NB4 (cell line): Measurements from ENCODE around the gene KLHL25.
A peak's percentile ranks its signal among the peaks of the same experiment; 100 is the strongest.

Experiments
- DNase-seq: peaks from one replicate; pipeline ENCODE4 v3.0.0; 2010; ENCODE audit warnings: low read depth
- H3K4me3 ChIP-seq: one replicate; pipeline ENCODE4 v1.5.1; 2011; ENCODE audit warnings: mild to moderate bottlenecking, low read depth, low read length, moderate library complexity
- CTCF ChIP-seq: IDR thresholded peaks from one replicate; pipeline ENCODE4 v1.5.1; 2012; ENCODE audit warnings: low read depth, low read length
- MAX ChIP-seq: IDR thresholded peaks from 2 replicates; pipeline ENCODE4 v1.6.1; 2011; ENCODE audit warnings: low read depth, low read length
- MYC ChIP-seq: IDR thresholded peaks from 2 replicates; pipeline ENCODE4 v1.6.1; 2011; ENCODE audit warnings: low read depth, low read length
- POLR2A ChIP-seq: IDR thresholded peaks from 2 replicates; pipeline ENCODE4 v1.6.1; 2011; ENCODE audit warnings: mild to moderate bottlenecking; ENCODE audit not compliant: insufficient read length; ENCODE audit errors: extremely low read depth

The KLHL25 gene

GRCh38 chr15:85779249-85779648, 15.5 kb downstream of the KLHL25 start:
- no peak for DNase-seq
- H3K4me3 ChIP-seq, result no peak overlapping the region
- TF ChIP-seq MYC (no peak), CTCF (no peak), MAX (no peak), POLR2A (no peak)

- DNase-seq, result peak; percentile 42
- no peak overlapping the region for H3K4me3 ChIP-seq
- TF ChIP-seq CTCF, result no peak
- no peak for TF ChIP-seq MYC
- TF ChIP-seq MAX, result no peak
- no peak for TF ChIP-seq POLR2A
Observed at GRCh38 chr15:85778107-85778776, 16.5 kb downstream of the KLHL25 start.

GRCh38 chr15:85777250-85778106, 17.2 kb downstream of the KLHL25 start:
- H3K4me3 ChIP-seq, result no peak overlapping the region
- no peak for DNase-seq
- TF ChIP-seq CTCF (no peak), MAX (no peak), POLR2A (no peak), MYC (no peak)

DNA sequence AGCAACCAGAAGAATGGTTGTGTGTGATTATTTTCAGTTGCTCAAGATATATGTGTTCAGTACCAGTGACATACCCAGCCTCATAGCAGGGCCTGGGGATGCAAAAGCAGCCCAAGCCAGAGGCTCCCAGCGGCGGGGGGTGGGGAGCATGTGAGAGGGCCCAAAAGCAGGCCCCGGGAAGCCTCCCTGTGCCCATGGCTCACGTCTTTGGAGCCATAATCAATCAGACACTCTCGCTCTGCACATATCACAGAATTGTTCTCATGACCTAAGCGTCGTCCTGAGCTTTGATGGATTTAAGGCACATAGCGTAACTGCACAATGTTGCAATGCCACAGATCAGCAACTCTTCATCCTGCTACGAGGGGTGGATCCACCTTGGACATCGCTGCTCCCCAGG, 20.8 kb downstream of the KLHL25 start:
- H3K4me3 ChIP-seq, result no peak overlapping the region
- TF ChIP-seq MYC, result no peak

DNA sequence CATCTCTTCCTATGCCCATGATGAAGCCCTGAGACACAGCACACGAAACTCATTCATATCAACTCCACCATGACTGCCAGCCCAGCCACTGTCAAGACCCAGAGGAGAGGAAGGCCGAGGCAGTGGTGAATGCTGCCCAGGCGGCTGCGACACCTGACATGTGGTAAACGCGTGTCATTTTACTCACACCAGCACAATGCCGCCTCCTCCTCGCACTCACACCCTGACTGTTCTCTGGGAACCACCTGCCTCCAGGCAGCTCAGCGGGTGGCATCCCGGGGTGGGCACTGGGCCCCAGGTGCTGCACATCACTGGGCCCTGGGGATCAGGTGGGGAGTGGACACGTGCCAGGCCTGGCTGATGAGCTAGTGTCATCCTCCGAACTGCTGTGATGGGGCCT, 21.5 kb downstream of the KLHL25 start:
- DNase-seq, result no peak
- TF ChIP-seq POLR2A (no peak), CTCF (no peak), MYC (no peak), MAX (no peak)
- H3K4me3 ChIP-seq, result no peak overlapping the region

More for the DNA sequence above, 20.8 kb downstream of the KLHL25 start:
- DNase-seq, result no peak

DNA sequence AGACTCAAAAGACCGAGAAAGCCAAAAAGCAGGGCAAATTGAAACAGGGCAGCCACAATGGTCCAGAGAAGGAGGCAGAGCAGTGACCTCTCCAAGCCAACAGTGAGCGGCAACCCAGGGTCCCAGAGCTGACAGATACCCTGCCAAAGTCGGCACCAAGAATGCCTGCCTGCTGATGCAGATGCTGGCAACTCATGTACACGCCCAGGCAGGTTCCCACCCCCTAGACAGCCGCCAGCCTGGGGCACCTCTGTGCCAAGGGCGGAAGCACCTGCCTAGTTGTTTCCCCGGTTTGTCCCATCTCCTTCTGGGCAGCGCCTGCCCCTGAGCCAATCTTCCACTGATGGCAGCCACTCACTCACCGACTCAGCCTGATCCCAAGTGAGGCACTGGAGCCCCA, 22.1 kb downstream of the KLHL25 start:
- DNase-seq, result no peak
- H3K4me3 ChIP-seq, result no peak overlapping the region
- TF ChIP-seq MYC (no peak), MAX (no peak), POLR2A (no peak), CTCF (no peak)
